ENCODE measurements around the gene MVB12B.
"Not testable (repeated sequence)": the region's sequence is repeated elsewhere in the genome, so short reads cannot be mapped to it uniquely, and the experiment has no call there.

The MVB12B gene

GRCh38 chr9:126536841-126537465 is 210.3 kb downstream of the MVB12B start:
- DNase-seq (ENCODE audit: low spot score), result no peak

- DNase-seq (ENCODE audit: low spot score), result no peak
Measured at GRCh38 chr9:126538550-126538949, 211.9 kb downstream of the MVB12B start.

- not testable (repeated sequence) for DNase-seq (ENCODE audit: low spot score)
Measured at GRCh38 chr9:126540398-126540797, 213.8 kb downstream of the MVB12B start.

- no peak for DNase-seq (ENCODE audit: low spot score)
Measured at GRCh38 chr9:126543490-126543889, 216.9 kb downstream of the MVB12B start.

- DNase-seq (ENCODE audit: low spot score), result no peak
Measured at GRCh38 chr9:126545106-126545505, 218.5 kb downstream of the MVB12B start.

- no peak for DNase-seq (ENCODE audit: low spot score)
Measured at GRCh38 chr9:126546036-126546435, 219.4 kb downstream of the MVB12B start.

GRCh38 chr9:126548312-126548711 is 221.7 kb downstream of the MVB12B start:
- no peak for DNase-seq (ENCODE audit: low spot score)

- no peak for DNase-seq (ENCODE audit: low spot score)
Measured at GRCh38 chr9:126549246-126550006, 222.8 kb downstream of the MVB12B start.

- no peak for DNase-seq (ENCODE audit: low spot score)
Measured at GRCh38 chr9:126550891-126551351, 224.3 kb downstream of the MVB12B start.

GRCh38 chr9:126551812-126552211 is 225.2 kb downstream of the MVB12B start:
- peak; percentile 1 for DNase-seq (ENCODE audit: low spot score)

- DNase-seq (ENCODE audit: low spot score), result no peak
Measured at GRCh38 chr9:126554292-126554691, 227.7 kb downstream of the MVB12B start.

GRCh38 chr9:126555421-126555820 is 228.8 kb downstream of the MVB12B start:
- not testable (repeated sequence) for DNase-seq (ENCODE audit: low spot score)

Measured in AG08396 (cell line).